ENCODE measurements around the gene MOB3A.

Gene MOB3A

GRCh38 chr19:2054763-2055162, 41.4 kb downstream of the MOB3A start:
- no peak overlapping the region for H3K9ac ChIP-seq (ENCODE audit: low read depth, low read length)
- no peak overlapping the region for H3K4me3 ChIP-seq (ENCODE audit: low read depth, low read length)
- H3K4me1 ChIP-seq (ENCODE audit: control insufficient read depth, insufficient read depth, low read length): peaks cover 3% of the 10 kb centered on the region; the same call in 1 of the 2 replicates
- no peak overlapping the region for H3K27ac ChIP-seq (ENCODE audit: low read depth, low read length)
- H3K36me3 ChIP-seq (ENCODE audit: control insufficient read depth, insufficient read depth, low read length): no peaks in the 10 kb centered on the region
- H3K9me3 ChIP-seq (ENCODE audit: control insufficient read depth, insufficient read depth, low read length): no peaks in the 10 kb centered on the region
- H3K27me3 ChIP-seq (ENCODE audit: control insufficient read depth, insufficient read depth, low read length): no peaks in the 10 kb centered on the region

GRCh38 chr19:2053601-2054389, 42.3 kb downstream of the MOB3A start:
- Histone ChIP-seq H3K4me1 (ENCODE audit: control insufficient read depth, insufficient read depth, low read length) (peaks cover 4% of the 10 kb centered on the region; the same call in 1 of the 2 replicates), H3K36me3 (ENCODE audit: control insufficient read depth, insufficient read depth, low read length) (peaks cover 4% of the 10 kb centered on the region; the same call in 1 of the 2 replicates), H3K9me3 (ENCODE audit: control insufficient read depth, insufficient read depth, low read length) (no peaks in the 10 kb centered on the region), H3K27me3 (ENCODE audit: control insufficient read depth, insufficient read depth, low read length) (no peaks in the 10 kb centered on the region), H3K4me3 (ENCODE audit: low read depth, low read length) (no peak overlapping the region), H3K9ac (ENCODE audit: low read depth, low read length) (no peak overlapping the region), H3K27ac (ENCODE audit: low read depth, low read length) (no peak overlapping the region)

- H3K27ac ChIP-seq (ENCODE audit: low read depth, low read length): peak overlapping the region; percentile 46
- no peak overlapping the region for H3K9ac ChIP-seq (ENCODE audit: low read depth, low read length)
- no peak overlapping the region for H3K4me3 ChIP-seq (ENCODE audit: low read depth, low read length)
- no peaks in the 10 kb centered on the region for H3K27me3 ChIP-seq (ENCODE audit: control insufficient read depth, insufficient read depth, low read length)
- H3K9me3 ChIP-seq (ENCODE audit: control insufficient read depth, insufficient read depth, low read length): no peaks in the 10 kb centered on the region
- 0 out of 2 replicates have a peak, but pooled peaks cover 4% of the 10 kb centered on the region for H3K4me1 ChIP-seq (ENCODE audit: control insufficient read depth, insufficient read depth, low read length)
- H3K36me3 ChIP-seq (ENCODE audit: control insufficient read depth, insufficient read depth, low read length): peaks cover 6% of the 10 kb centered on the region; the same call in 1 of the 2 replicates
Observed at GRCh38 chr19:2051773-2052704, 44.1 kb downstream of the MOB3A start.

DNA sequence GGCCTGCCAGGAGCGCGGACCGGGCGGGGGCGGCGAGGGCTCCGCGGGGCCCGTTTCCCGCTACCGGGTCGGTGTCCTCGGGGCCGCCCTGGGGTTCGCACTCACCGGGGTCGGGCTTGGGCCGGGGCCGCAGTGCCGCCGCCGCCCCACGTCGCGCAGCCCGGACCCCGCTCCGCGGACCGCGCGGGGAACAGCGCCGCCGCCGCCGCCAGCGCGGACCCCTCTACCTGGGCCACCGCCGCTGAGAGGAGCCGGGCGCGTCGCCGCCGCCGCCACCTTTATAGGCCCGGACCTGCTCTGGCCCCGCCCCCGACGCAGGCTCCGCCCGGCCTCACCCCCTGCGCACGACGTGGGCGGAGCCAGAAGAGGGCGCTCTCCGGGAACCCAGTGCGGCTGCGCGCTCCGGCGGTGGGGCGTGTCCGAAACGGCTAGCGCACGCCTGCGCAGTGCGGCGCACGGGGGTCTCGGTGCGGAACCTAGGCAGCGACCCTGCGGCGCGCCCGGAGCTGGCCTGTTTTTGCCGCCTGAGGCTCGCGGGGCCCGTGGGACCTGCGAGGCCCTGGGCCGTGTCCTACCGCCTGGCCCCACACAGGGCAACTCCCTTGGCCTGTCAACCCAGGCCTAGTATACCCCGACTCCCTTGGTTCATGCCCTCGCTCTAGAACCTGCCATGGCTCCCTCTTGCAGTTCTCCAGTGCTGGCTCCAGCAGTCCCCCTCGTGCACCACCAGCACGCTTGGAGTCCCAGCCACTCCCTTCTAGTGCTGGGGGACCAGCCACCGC, 44.9 kb downstream of the MOB3A start, which contains the start of gene MKNK2:
Gene MKNK2, minus strand, starts transcription at position 254 of the 782 bp plus-strand sequence. CDS start 393 bp downstream, outside the sequence.
- H3K9ac ChIP-seq (ENCODE audit: low read depth, low read length): peak within 1 kb of the TSS; percentile 59; the same call in 1 of the 2 replicates
- H3K27me3 ChIP-seq (ENCODE audit: control insufficient read depth, insufficient read depth, low read length): no peaks in the 10 kb centered on the region
- peak within 1 kb of the TSS; percentile 46 for H3K27ac ChIP-seq (ENCODE audit: low read depth, low read length)
- H3K9me3 ChIP-seq (ENCODE audit: control insufficient read depth, insufficient read depth, low read length): no peaks in the 10 kb centered on the region
- 0 out of 2 replicates have a peak, but pooled peaks cover 4% of the 10 kb centered on the region for H3K4me1 ChIP-seq (ENCODE audit: control insufficient read depth, insufficient read depth, low read length)
- peak within 1 kb of the TSS; percentile 92 for H3K4me3 ChIP-seq (ENCODE audit: low read depth, low read length)
- H3K36me3 ChIP-seq (ENCODE audit: control insufficient read depth, insufficient read depth, low read length): peaks cover 13% of the 10 kb centered on the region

GRCh38 chr19:2050349-2050990, 45.7 kb downstream of the MOB3A start:
- no peaks in the 10 kb centered on the region for H3K27me3 ChIP-seq (ENCODE audit: control insufficient read depth, insufficient read depth, low read length)
- H3K4me1 ChIP-seq (ENCODE audit: control insufficient read depth, insufficient read depth, low read length): 0 out of 2 replicates have a peak, but pooled peaks cover 4% of the 10 kb centered on the region
- H3K4me3 ChIP-seq (ENCODE audit: low read depth, low read length): peak overlapping the region; percentile 92
- peaks cover 19% of the 10 kb centered on the region for H3K36me3 ChIP-seq (ENCODE audit: control insufficient read depth, insufficient read depth, low read length)
- H3K9me3 ChIP-seq (ENCODE audit: control insufficient read depth, insufficient read depth, low read length): no peaks in the 10 kb centered on the region
- peak overlapping the region; percentile 42 for H3K27ac ChIP-seq (ENCODE audit: low read depth, low read length)
- peak overlapping the region; percentile 59; the same call in 1 of the 2 replicates for H3K9ac ChIP-seq (ENCODE audit: low read depth, low read length)

DNA sequence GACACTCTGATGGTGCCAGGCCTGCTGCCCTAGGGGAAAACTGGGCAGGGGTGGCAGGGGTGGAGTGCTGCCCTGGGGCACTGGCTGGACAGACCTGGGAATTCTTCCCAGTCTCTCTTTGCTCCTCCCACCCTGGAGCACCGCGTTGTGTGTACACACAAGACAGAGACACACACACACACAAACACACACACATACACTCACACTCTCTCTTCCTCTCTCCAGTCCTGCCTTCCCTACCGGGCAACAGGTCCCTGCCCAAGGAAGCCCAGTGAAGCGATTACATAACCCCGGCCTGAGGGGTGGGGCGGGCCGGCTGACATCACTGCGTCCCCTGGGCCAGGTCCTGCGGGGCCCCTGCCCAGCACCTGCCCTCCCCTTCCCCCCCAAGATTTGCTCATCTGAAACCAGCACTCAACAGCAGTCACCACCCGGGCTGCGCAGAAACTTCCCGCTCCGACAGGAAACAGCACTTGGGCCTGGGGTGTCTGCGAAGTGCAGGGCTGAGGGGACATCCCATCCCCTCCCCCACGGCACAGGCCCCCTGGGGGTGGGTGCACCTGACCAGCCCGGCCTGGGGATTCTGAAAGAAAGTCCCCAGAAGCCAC, 46.3 kb downstream of the MOB3A start:
- Histone ChIP-seq H3K9ac (ENCODE audit: low read depth, low read length) (peak overlapping the region; percentile 59; the same call in 1 of the 2 replicates), H3K27me3 (ENCODE audit: control insufficient read depth, insufficient read depth, low read length) (no peaks in the 10 kb centered on the region), H3K4me3 (ENCODE audit: low read depth, low read length) (peak overlapping the region; percentile 92), H3K27ac (ENCODE audit: low read depth, low read length) (peak overlapping the region; percentile 42), H3K36me3 (ENCODE audit: control insufficient read depth, insufficient read depth, low read length) (peaks cover 25% of the 10 kb centered on the region), H3K4me1 (ENCODE audit: control insufficient read depth, insufficient read depth, low read length) (0 out of 2 replicates have a peak, but pooled peaks cover 4% of the 10 kb centered on the region), H3K9me3 (ENCODE audit: control insufficient read depth, insufficient read depth, low read length) (no peaks in the 10 kb centered on the region)

GRCh38 chr19:2048959-2049740, 47.0 kb downstream of the MOB3A start:
- Histone ChIP-seq H3K36me3 (ENCODE audit: control insufficient read depth, insufficient read depth, low read length) (peaks cover 31% of the 10 kb centered on the region), H3K27me3 (ENCODE audit: control insufficient read depth, insufficient read depth, low read length) (no peaks in the 10 kb centered on the region), H3K9ac (ENCODE audit: low read depth, low read length) (no peak overlapping the region; the same call in 1 of the 2 replicates), H3K4me3 (ENCODE audit: low read depth, low read length) (peak overlapping the region; percentile 92), H3K4me1 (ENCODE audit: control insufficient read depth, insufficient read depth, low read length) (0 out of 2 replicates have a peak, but pooled peaks cover 4% of the 10 kb centered on the region), H3K27ac (ENCODE audit: low read depth, low read length) (no peak overlapping the region), H3K9me3 (ENCODE audit: control insufficient read depth, insufficient read depth, low read length) (no peaks in the 10 kb centered on the region)

- Histone ChIP-seq H3K27me3 (ENCODE audit: control insufficient read depth, insufficient read depth, low read length) (no peaks in the 10 kb centered on the region), H3K9me3 (ENCODE audit: control insufficient read depth, insufficient read depth, low read length) (no peaks in the 10 kb centered on the region), H3K4me3 (ENCODE audit: low read depth, low read length) (no peak overlapping the region), H3K9ac (ENCODE audit: low read depth, low read length) (no peak overlapping the region), H3K36me3 (ENCODE audit: control insufficient read depth, insufficient read depth, low read length) (peaks cover 34% of the 10 kb centered on the region), H3K4me1 (ENCODE audit: control insufficient read depth, insufficient read depth, low read length) (peaks cover 4% of the 10 kb centered on the region; the same call in 1 of the 2 replicates), H3K27ac (ENCODE audit: low read depth, low read length) (no peak overlapping the region)
Observed at GRCh38 chr19:2048104-2048958, 47.8 kb downstream of the MOB3A start.
